ENCODE results near the gene TRPM1.

Gene TRPM1

GRCh38 chr15:31101262-31102038 lies at the start of gene TRPM1:
TSS of gene TRPM1 (minus strand) at chr15:31101725. CDS start at chr15:31081355, 20,370 bp downstream.
- DNase-seq = no peak

DNA sequence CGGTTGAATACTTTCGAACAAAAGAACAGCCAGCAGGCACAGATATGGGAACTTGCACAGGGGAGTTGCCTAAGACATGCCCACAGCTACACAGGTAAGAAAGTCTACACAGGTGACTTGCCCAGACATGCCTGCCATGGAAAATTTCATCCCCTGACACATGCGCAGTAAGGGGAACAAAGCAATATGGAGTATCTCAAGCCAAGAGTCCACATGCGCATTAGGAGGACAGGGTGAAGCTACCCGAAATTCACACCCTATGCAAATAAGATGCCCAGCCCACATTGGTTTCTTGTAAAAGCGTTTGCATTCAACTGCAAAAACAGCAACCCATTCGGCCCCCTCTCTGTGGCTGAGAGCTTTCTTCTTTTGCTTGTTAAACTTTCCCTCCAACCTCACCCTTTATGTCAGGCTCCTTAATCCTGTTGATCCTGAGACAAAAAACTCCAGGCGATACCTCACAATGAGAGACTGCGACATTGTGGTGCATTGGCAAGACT lies 49.3 kb upstream of the TRPM1 start:
- no peak for DNase-seq

- no peak for DNase-seq
These were observed 48.5 kb upstream of the TRPM1 start for GRCh38 chr15:31149987-31150386.

DNA sequence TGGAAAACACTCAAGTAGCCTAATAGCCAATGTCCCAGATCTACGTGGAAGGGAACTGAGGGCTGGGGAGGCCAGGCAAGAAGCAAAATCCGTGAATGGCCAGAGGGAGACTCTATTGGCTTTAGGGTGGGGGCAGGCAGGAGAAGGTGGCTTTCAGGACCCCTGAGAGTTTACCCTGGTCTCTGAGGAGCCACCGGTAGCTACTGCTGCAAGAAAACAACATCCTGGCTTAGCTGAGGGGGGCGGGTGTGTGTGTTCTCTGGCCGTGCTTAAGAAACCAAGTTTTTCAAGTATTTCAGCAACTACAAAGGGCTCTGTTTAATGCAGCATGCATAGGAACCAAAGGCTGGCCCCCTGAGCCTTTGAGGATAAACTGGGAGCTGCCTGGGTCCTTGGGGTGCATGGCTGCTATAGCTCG lies 47.6 kb upstream of the TRPM1 start:
- no peak for DNase-seq

DNA sequence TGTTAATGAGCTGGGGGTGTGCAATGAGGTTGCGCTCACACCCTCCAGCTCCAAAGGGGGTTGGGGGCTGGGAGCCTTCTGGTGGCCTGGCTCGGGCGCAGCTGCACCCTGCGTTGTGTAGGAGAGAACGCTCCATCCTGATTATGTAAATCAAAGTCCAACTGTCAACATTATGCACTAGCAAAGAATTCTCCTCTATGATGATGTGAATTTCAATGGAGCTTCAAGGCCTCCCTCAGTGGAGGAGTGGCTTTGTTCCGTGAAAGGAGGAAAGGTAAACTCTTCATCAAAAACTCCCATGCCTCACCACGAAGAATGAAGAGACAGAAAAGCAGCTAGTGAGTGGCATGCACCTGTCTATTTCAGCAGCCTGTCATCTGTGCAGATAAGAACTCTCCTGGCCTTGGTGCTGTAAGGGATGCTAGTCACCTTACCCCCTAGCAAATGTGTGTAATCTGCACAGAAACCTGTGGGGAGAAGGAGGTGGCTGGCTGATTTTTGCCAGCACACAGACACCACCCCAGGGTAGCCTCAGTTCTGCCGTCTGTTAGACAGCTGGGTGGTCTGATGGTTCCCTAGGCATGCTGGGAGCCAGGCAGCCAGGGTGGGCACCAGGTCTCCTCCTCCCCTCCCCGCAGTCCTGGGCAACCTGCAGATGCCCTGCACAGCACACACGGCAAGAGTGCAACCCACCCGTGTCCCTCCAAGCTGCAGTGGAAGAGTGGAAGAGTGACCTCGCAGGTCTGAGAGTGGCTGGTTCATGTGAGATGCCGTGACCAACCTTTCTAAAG lies 47.0 kb upstream of the TRPM1 start:
- no peak for DNase-seq

- DNase-seq = no peak
These were observed 46.4 kb upstream of the TRPM1 start for GRCh38 chr15:31147944-31148296.

DNA sequence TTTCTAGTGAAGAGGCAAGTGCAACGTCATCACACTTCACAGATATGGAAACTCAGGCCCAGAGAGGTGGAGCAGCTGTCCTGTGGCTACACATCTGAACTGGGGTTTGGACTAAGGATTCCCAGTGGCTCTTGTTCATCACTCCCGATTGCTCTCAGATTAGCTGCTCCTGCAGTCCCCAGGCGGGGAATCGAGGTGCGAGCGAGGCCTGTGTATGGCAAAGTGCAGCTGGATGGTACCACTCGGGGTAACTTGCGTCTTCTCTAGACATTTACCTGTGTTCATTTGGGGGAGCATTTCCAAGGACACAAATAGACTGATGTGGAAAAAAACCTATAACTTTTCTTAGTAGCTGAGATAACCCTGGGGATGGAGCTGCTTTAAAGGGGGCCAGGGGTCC lies 45.9 kb upstream of the TRPM1 start:
- DNase-seq = no peak

DNA sequence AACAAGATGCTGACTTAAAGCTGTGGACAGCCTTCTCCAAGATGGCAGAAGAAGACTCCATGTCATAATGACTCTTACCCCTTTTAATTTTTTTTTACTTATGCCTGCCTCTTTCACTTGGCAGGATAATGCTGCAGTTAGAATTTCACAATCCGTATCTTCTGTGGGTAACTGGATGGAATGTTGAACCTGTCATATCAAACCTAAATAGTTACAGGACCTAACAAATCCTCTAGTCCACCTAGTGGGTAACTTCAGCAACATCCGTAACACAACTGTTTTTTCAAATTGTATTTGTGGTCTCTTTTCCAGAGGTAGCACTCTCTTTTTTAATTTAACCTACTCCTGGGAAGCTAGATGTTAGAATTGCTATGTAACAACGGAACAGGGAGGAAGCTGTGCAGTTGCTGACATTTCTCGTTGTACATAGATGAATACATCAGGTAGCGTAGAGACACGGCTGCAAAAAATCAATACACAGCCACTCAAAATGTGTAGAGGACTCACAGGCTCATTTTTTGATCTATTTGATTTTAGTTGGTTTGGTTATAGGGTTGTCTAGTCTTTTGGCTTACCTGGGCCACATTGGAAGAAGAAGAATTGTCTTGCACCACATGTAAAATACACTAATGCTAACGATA lies 43.9 kb upstream of the TRPM1 start:
- DNase-seq = no peak

DNA sequence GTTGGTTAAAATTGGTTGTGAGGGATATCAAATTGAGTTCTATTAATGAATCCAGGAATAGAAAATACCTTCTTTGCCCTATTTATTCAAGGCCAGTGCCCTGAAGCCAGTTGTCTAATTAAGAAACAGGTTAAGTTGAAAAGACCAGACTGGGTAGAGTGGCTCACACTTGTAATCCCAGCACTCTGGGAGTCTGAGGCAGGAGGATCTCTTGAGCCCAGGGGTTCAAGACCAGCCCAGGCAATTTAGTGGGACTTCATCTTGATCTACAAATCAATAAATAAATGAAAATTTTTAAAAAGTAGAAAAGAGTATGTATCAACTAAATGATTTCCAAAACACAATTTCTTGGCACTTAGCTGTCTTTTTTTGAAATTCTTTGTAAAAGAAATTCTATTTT lies 40.3 kb upstream of the TRPM1 start:
- no peak for DNase-seq

- no peak for DNase-seq
These were observed 35.2 kb upstream of the TRPM1 start for GRCh38 chr15:31136607-31137328.

DNA sequence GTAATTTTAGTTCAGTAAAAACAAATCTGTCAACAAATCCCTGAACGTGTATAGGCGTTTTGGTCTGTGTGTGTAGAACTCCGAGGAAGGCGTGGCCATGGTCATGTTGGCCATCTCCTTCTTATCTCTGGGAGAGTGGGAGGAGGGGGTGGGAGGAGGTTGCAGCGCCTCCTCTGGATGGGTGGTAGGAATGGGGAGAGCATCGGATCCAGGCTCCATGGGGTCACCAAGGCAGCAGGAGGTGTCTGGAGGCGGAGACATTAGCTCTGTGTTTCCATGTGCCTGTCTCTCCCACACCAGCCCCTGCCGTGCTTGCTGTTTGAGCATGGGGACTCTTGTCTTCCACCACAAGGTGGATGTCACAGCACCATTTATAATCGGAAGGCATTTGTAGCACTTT lies 34.5 kb upstream of the TRPM1 start:
- no peak for DNase-seq

- DNase-seq = no peak
These were observed 34.0 kb upstream of the TRPM1 start for GRCh38 chr15:31135523-31135922.

- no peak for DNase-seq
These were observed 32.4 kb upstream of the TRPM1 start for GRCh38 chr15:31133890-31134289.

- no peak for DNase-seq
These were observed 30.4 kb upstream of the TRPM1 start for GRCh38 chr15:31131853-31132375.

GRCh38 chr15:31130576-31131237 lies 29.2 kb upstream of the TRPM1 start:
- DNase-seq = no peak

- no peak for DNase-seq
These were observed 28.3 kb upstream of the TRPM1 start for GRCh38 chr15:31129769-31130303.

DNA sequence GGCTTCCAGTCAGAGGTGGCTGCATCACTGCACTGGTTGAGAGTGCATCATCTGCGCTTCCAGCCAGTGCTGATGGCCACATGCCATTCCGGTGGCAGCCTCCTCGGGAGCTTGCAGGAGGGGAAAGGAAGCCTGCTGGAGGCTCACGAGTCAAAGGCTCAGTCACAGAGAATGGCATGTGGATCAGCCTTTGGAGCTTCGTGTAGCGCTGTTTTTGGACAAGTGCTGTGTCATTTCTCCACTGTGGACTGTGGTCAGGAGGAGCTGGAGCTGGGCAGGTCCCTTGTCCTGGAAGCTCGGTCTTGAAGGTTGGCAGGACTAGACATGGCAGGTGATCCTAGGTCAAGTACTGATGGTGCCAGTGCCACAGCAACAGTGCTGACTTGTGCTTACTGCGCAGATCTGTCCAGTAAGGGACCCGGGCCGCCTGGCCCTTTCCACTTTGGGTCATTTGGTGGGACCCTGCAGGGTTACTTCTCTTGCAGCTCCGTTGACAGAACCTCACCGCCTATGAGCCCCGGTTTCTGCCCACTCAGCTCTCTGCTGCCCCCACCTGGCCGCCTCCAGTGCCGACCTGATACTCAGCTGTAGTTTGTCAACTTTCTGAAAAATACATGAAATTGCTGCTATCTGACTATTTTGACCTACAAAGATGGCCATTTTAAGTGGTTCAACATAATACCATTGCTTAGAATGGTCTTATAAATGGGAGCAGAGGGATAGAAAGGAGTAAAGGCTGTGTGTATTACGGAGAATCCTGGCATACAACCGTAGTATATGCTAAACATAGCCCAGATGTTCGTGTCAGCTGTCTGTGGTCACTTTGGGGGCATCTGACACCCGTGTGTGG lies 27.6 kb upstream of the TRPM1 start:
- DNase-seq = peak; percentile 60

DNA sequence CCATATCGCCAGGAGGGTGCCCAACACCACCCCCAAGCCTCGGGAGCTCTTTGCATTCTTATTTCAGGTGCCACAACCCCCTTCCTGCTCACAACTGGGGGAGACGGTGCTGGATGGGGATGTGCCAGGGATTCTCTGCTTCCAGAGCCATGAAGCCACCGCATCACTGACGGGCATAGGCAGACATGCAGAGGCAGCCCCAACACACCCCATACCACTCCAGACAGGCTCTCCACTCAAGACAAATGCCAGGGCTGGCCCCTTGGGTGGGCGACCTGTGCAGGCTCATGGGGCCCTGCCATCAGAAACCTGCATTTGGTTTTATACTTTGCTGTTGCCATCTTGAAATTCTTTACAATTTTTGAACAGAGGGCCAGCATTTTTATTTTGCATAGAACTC lies 27.0 kb upstream of the TRPM1 start:
- DNase-seq = no peak

- DNase-seq = no peak
These were observed 26.2 kb upstream of the TRPM1 start for GRCh38 chr15:31127596-31128261.

DNA sequence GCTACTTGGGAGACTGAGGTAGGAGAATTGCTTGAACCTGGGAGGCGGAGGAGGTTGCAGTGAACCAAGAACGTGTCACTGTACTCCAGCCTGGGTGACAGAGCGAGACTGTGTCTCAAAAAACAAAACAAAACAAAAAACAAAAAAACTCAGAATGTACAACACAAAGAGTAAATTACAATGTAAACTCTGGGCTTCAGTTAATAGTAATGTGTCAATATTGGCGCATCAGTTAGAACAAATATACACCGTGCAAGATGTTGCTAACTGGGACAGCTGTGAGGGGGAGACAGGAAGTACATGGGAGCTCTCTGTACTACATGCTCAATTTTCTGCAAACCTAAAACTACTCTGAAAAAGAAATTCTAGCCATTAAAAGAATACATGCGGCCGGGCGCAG lies 23.5 kb upstream of the TRPM1 start:
- no peak for DNase-seq

Data from CD4-positive, alpha-beta T cell treated with Interleukin-4 for 4 hours (primary cell).